Transverse colon (tissue), 4 donors: ENCODE results near the gene TMPRSS11E.

ENCODE experiments used
- CTCF ChIP-seq, 5 experiments: fragments of 200-600 bp in 3 of 5; fragments of 450-650 bp in 2 of 5; sonication (generic) in 3 of 5; IDR thresholded peaks; 1 replicate in 2 of 5; 2 replicates in 3 of 5; pipeline ENCODE4 v1.5.1; 2016 to 2017; ENCODE audit warnings: antibody characterized with exemption in 5 of 5, inconsistent platforms in 3 of 5, mild to moderate bottlenecking in 2 of 5, moderate library complexity in 1 of 5
- POLR2A ChIP-seq: fragments of 450-650 bp; IDR thresholded peaks from one replicate; pipeline ENCODE4 v1.6.1; 2016; ENCODE audit warnings: antibody characterized with exemption, mild to moderate bottlenecking, moderate library complexity
- POLR2AphosphoS5 ChIP-seq, 3 donors: sonication (generic); formaldehyde crosslinking; IDR thresholded peaks; one replicate each; pipeline ENCODE4 v1.6.1; 2016; ENCODE audit warnings: antibody characterized with exemption in 3 of 3

GRCh38 chr4:68494688-68495087 lies 47.4 kb downstream of the TMPRSS11E start:
- TF ChIP-seq CTCF (IDR thresholded peaks at IDR 0.05) (no peak), POLR2A (no peak), POLR2AphosphoS5 (IDR thresholded peaks at IDR 0.05) (no peak)
